Gastrocnemius medialis (tissue), 4 donors: ENCODE measurements around the gene TRMT112. TPM values are rescaled to one million over a fixed set of nuclear protein-coding genes. Genes with fewer than 3 reads are reported as not detected.
A peak's percentile ranks its signal among the peaks of the same experiment; 100 is the strongest.

Experiments used
- ATAC-seq, 2 donors: fragments of 150-250 bp; one replicate each; pipeline ENCODE4 v1.9.1; 2016
- DNase-seq, 2 donors: peaks; one replicate each; pipeline ENCODE4 v3.0.0-alpha.2; 2019
- H3K27ac ChIP-seq, 4 donors: fragments of 200-600 bp; sonication (generic); 1 replicate in 1 of 4; 2 replicates in 3 of 4; pipeline ENCODE4 v1.5.1; 2016 to 2018; ENCODE audit warnings: mild to moderate bottlenecking in 2 of 4, moderate library complexity in 1 of 4
- H3K27me3 ChIP-seq, 3 donors: fragments of 200-600 bp; sonication (generic) in 2 of 3; 1 replicate in 1 of 3; 2 replicates in 2 of 3; pipeline versions ENCODE4 v1.5.1 to v1.6.0; 2016 to 2019; ENCODE audit warnings: mild to moderate bottlenecking in 1 of 3, moderate library complexity in 1 of 3
- H3K36me3 ChIP-seq, 2 donors: fragments of 200-600 bp; sonication (generic) in 1 of 2; one replicate each; pipeline ENCODE4 v1.5.1; 2017 to 2018
- H3K4me1 ChIP-seq, 2 donors: fragments of 200-600 bp; sonication (generic) in 1 of 2; one replicate each; pipeline ENCODE4 v1.5.1; 2016 to 2017; ENCODE audit warnings: mild to moderate bottlenecking in 2 of 2
- H3K4me3 ChIP-seq, 4 donors: fragments of 200-600 bp; sonication (generic) in 3 of 4; 1 replicate in 1 of 4; 2 replicates in 3 of 4; pipeline ENCODE4 v1.5.1; 2016 to 2019; ENCODE audit warnings: mild to moderate bottlenecking in 2 of 4
- H3K9me3 ChIP-seq, 3 donors: fragments of 200-600 bp; sonication (generic) in 2 of 3; 1 replicate in 1 of 3; 2 replicates in 2 of 3; pipeline ENCODE4 v1.5.1; 2016 to 2019
- CTCF ChIP-seq, 5 experiments: fragments of 450-650 bp in 3 of 5; fragments of 200-600 bp in 2 of 5; sonication (generic) in 2 of 5; IDR thresholded peaks in 4 of 5; conservative IDR thresholded peaks in 1 of 5; 1 replicate in 4 of 5; 2 replicates in 1 of 5; pipeline ENCODE4 v1.5.1; 2016 to 2019; ENCODE audit warnings: antibody characterized with exemption in 5 of 5, mild to moderate bottlenecking in 3 of 5, moderate library complexity in 3 of 5
- POLR2A ChIP-seq, 2 donors: fragments of 450-650 bp; IDR thresholded peaks; one replicate each; pipeline ENCODE4 v1.6.1; 2017; ENCODE audit warnings: antibody characterized with exemption in 2 of 2, mild to moderate bottlenecking in 2 of 2, moderate library complexity in 2 of 2
- in situ Hi-C, 4 donors: fragments of 200-750 bp; cut with MboI; loops; one replicate each; pipeline versions ENCODE4 v1.15.0 to v1.8.0; 2017; ENCODE audit warnings: low sequenced_read_pairs in 4 of 4
- intact Hi-C: fragments of 100-400 bp; cut with DNase I; formaldehyde crosslinking; loops from one replicate; pipeline ENCODE4 v1.15.1; 2023; ENCODE audit warnings: low total_unique reads
- total RNA-seq, 4 donors: library from RNA; depleted of rRNA; stranded (reverse); fragments of >200 nt; gene quantifications; one replicate each; pipeline versions ENCODE4 v1.1.0 to v1.2.3, GENCODE V29; 2016

The TRMT112 gene
- total RNA-seq, 4 donors from 2014 or later: 133 to 226 (median 194) TPM

- Histone ChIP-seq H3K27ac (peak overlapping the region; percentile 88 to 97 (median 96)), H3K4me1 (peaks cover 14 to 20% of the 10 kb centered on the region in 2 donors), H3K9me3 (no peaks in the 10 kb centered on the region), H3K27me3 (peaks cover 0 to 4% (median 2%) of the 10 kb centered on the region in 3 donors), H3K4me3 (peak overlapping the region; percentile 83 to 92 (median 87)), H3K36me3 (peaks cover 0 to 8% of the 10 kb centered on the region in 2 donors)
- in situ Hi-C loops (no loop called here), intact Hi-C loops (loop anchor here (5.0 kb wide), 1 partner anchor 35 kb away; the partner anchor contains the start of gene CCDC88B)
- ATAC-seq (no peak), DNase-seq (peak in 1 of 2 donors; percentile 65)
- TF ChIP-seq POLR2A (IDR thresholded peaks at IDR 0.05) (no peak), CTCF (IDR thresholded peaks at IDR 0.05 in 4 of 5, conservative IDR thresholded peaks at IDR 0.05 in 1 of 5) (no peak)
Observed at GRCh38 chr11:64306876-64307622, 10.3 kb downstream of the TRMT112 start.

- intact Hi-C loops: loop anchor here (5.0 kb wide), 1 partner anchor 36 kb away; the partner anchor contains the start of gene CCDC88B
- peak overlapping the region; percentile 88 to 97 (median 96) for H3K27ac ChIP-seq
- ATAC-seq (no peak), DNase-seq (no peak)
- H3K36me3 ChIP-seq: peaks cover 0 to 8% of the 10 kb centered on the region in 2 donors
- in situ Hi-C loops: no loop called here
- peaks cover 14 to 20% of the 10 kb centered on the region in 2 donors for H3K4me1 ChIP-seq
- peaks cover 2 to 9% (median 4%) of the 10 kb centered on the region in 3 donors for H3K27me3 ChIP-seq
- no peaks in the 10 kb centered on the region for H3K9me3 ChIP-seq
- peak overlapping the region; percentile 83 to 92 (median 87) for H3K4me3 ChIP-seq
- no peak for TF ChIP-seq POLR2A (IDR thresholded peaks at IDR 0.05)
- no peak for TF ChIP-seq CTCF (IDR thresholded peaks at IDR 0.05 in 4 of 5, conservative IDR thresholded peaks at IDR 0.05 in 1 of 5)
Observed at GRCh38 chr11:64306563-64306875, 10.8 kb downstream of the TRMT112 start.

- Histone ChIP-seq H3K27me3 (peaks cover 2 to 12% (median 10%) of the 10 kb centered on the region in 3 donors), H3K27ac (peak overlapping the region; percentile 88 to 97 (median 96)), H3K4me3 (peak overlapping the region; percentile 83 to 92 (median 87)), H3K9me3 (no peaks in the 10 kb centered on the region), H3K4me1 (peaks cover 12 to 20% of the 10 kb centered on the region in 2 donors), H3K36me3 (peaks cover 0 to 8% of the 10 kb centered on the region in 2 donors)
- intact Hi-C loops (loop anchor here (1.0 to 5.0 kb wide), 2 partner anchors 36 to 55 kb away; partner anchors contain the start of genes CCDC88B and PLCB3), in situ Hi-C loops (no loop called here)
- TF ChIP-seq POLR2A (IDR thresholded peaks at IDR 0.05) (no peak), CTCF (IDR thresholded peaks at IDR 0.05 in 4 of 5, conservative IDR thresholded peaks at IDR 0.05 in 1 of 5) (peak in 2 of 5 experiments; percentile 44 to 52)
- ATAC-seq: peak; percentile 22 to 44
- DNase-seq: peak; percentile 42 to 66
Observed at GRCh38 chr11:64305691-64306562, 11.4 kb downstream of the TRMT112 start.

GRCh38 chr11:64305075-64305690 is 12.2 kb downstream of the TRMT112 start, which contains the start of gene ESRRA:
Gene ESRRA (plus strand): TSS chr11:64305524. CDS start chr11:64307180, 1,656 bp downstream.
- Histone ChIP-seq H3K27me3 (peaks cover 9 to 19% (median 18%) of the 10 kb centered on the region in 3 donors), H3K4me3 (peak within 1 kb of the TSS; percentile 83 to 92 (median 87)), H3K36me3 (peaks cover 0 to 8% of the 10 kb centered on the region in 2 donors), H3K4me1 (peaks cover 16 to 27% of the 10 kb centered on the region in 2 donors), H3K27ac (peak within 1 kb of the TSS; percentile 90 to 97 (median 96)), H3K9me3 (no peaks in the 10 kb centered on the region)
- peak; percentile 93 to 94 for TF ChIP-seq POLR2A (IDR thresholded peaks at IDR 0.05)
- no peak for TF ChIP-seq CTCF (IDR thresholded peaks at IDR 0.05 in 4 of 5, conservative IDR thresholded peaks at IDR 0.05 in 1 of 5)
- DNase-seq (peak; percentile 99 to 100), ATAC-seq (peak; percentile 71 to 74)
- intact Hi-C loops (loop anchor here (1.0 to 5.0 kb wide), 2 partner anchors 37 to 54 kb away; partner anchors contain the start of genes CCDC88B and PLCB3), in situ Hi-C loops (no loop called here)
